Upper lobe of left lung (tissue), 4 donors: Measurements from ENCODE around the gene TRIP12.

Source experiments
- EP300 ChIP-seq, 4 donors: sonication (generic); formaldehyde crosslinking; IDR thresholded peaks; one replicate each; pipeline ENCODE4 v1.5.1; 2017; ENCODE audit warnings: antibody characterized with exemption in 4 of 4, control low read depth in 2 of 4
- POLR2A ChIP-seq, 4 donors: fragments of 450-650 bp; IDR thresholded peaks; one replicate each; pipeline ENCODE4 v1.5.1; 2016 to 2017; ENCODE audit warnings: antibody characterized with exemption in 4 of 4, mild to moderate bottlenecking in 2 of 4
- TF ChIP-seq, protein P1 (sequence below), 6 experiments: fragments of 450-650 bp in 4 of 6; fragments of 200-600 bp in 2 of 6; sonication (generic) in 2 of 6; IDR thresholded peaks; one replicate each; pipeline ENCODE4 v1.5.1; 2016 to 2019; ENCODE audit warnings: antibody characterized with exemption in 6 of 6

DNA sequence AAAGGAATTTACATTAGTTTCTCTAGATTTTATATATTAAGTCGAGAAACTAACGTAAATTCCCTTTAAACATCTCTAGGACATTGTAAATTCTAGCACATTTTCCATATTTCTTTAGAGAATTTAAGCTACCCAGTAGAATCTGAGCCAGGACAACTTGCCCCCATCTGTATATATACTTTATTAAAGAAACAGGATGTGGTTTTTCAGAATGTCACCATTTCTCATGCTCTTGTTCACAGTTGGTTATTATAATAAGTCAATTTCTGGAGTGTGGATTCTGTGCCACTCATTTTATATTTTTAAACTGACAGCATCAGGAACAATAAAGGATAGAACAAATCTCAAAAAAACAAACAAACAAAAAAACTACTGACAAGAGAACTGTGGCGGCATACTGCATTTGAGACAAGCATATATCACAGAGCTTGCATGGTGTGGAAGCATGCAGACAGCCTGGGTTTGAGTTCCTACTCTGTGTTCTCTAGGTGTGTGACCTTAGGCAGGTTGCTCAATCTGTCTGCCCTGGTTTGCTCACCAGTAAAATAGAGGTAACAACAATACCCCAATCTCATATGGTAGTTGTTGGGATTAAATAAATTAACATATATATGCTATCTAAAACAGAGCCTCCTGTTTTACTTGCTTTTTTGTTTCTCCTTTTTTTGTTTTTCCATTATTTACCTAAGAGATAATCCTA is 146.0 kb downstream of the TRIP12 start:
- TF ChIP-seq EP300 (IDR thresholded peaks at IDR 0.05) (no peak), POLR2A (IDR thresholded peaks at IDR 0.05) (no peak)
- TF ChIP-seq, protein P1, sequence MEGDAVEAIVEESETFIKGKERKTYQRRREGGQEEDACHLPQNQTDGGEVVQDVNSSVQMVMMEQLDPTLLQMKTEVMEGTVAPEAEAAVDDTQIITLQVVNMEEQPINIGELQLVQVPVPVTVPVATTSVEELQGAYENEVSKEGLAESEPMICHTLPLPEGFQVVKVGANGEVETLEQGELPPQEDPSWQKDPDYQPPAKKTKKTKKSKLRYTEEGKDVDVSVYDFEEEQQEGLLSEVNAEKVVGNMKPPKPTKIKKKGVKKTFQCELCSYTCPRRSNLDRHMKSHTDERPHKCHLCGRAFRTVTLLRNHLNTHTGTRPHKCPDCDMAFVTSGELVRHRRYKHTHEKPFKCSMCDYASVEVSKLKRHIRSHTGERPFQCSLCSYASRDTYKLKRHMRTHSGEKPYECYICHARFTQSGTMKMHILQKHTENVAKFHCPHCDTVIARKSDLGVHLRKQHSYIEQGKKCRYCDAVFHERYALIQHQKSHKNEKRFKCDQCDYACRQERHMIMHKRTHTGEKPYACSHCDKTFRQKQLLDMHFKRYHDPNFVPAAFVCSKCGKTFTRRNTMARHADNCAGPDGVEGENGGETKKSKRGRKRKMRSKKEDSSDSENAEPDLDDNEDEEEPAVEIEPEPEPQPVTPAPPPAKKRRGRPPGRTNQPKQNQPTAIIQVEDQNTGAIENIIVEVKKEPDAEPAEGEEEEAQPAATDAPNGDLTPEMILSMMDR (IDR thresholded peaks at IDR 0.05) = no peak
